ENCODE data around the gene CENPVL3.
"Not testable (repeated sequence)": the region's sequence is repeated elsewhere in the genome, so short reads cannot be mapped to it uniquely, and the experiment has no call there.

Gene CENPVL3

DNA sequence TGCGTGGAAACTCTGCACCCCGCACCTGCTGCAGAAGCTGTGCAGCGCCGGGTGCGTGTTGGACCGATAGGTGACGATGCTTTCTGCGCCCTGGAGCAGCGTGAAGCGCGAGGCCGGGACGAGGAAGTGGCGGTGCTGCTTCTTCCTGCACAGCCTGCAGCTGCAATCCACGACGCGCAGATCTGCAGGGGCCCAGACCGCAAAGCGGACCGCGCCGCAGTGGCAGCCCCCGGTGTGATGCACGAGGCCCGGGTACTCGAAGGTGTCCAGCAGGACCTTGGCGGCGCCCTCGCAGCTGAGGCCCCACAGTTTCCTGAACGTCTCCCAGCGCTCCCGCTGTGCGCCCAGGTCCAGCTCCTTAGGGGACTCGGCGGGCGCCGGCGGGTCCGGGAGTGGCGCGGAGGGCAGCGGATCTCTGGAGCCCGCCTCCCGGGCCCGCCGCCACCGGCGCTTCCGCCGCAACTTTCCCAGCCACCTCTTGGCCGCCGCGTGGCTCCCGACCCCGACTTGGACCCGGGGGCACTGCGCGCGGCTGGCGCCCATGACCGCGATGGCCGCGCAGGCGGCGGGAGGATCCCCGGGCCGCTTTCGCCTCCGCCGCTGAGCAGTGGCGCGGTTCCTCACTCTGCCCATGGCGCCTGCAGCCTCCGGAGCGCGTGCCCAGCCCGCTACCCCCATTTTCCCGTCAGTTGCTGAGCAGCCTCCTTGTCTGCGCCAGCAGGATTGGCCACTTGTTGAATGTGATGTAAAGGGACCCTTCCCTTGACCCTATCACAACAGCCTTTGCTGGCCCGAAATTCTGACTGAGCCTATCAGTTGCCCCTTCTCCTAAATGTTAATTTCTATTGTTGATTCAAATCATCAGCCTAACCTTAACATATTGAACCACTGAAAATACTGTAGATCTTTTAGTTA is at the start of gene CENPVL3:
CENPVL3 (minus strand) TSS at position 672 of the 915 bp plus-strand sequence; CDS start at position 633, 39 bp downstream.
- not testable (repeated sequence) for H3K27ac ChIP-seq

DNA sequence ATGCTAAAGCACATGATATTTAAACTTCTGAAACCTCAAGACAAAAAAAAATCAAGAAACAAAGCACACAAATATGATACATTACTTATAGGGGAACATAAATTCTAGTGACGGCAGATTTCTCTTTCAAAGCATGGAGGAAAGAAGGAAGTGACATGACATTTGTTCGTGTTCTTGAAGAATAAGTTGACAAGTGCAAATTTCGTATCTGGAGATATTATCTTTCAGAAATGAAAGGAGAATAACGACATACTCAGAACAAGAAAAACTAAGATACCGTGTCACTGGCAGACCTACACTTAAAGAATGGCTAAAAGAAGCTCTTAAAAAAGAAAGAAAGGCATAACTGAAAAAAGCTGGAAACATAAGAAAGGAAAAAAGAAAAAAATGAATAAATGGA is 47.3 kb upstream of the CENPVL3 start:
- Histone ChIP-seq H3K27ac (no peak overlapping the region), H3K4me3 (no peak overlapping the region)

More for the DNA sequence above, at the start of gene CENPVL3:
- not testable (repeated sequence) for H3K4me3 ChIP-seq

DNA sequence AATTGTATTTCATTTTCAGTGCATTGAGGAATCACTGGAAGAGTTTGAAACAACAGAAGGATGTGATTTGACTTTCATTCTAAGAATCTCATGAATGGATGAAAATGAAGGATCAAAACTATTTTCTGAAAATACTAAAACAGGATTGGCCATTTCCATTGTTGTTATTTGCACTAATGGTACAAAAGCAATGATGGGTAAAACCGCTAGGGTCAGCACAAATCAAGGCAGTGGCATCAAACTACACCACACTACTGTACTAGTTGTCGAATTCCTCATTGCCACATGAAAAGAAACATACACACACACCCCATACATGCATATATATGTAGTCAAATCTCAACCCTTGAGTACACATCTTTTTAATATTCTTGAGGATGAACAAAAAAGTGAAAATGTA is 24.7 kb upstream of the CENPVL3 start:
- no peak overlapping the region for H3K27ac ChIP-seq
- no peak overlapping the region for H3K4me3 ChIP-seq

DNA sequence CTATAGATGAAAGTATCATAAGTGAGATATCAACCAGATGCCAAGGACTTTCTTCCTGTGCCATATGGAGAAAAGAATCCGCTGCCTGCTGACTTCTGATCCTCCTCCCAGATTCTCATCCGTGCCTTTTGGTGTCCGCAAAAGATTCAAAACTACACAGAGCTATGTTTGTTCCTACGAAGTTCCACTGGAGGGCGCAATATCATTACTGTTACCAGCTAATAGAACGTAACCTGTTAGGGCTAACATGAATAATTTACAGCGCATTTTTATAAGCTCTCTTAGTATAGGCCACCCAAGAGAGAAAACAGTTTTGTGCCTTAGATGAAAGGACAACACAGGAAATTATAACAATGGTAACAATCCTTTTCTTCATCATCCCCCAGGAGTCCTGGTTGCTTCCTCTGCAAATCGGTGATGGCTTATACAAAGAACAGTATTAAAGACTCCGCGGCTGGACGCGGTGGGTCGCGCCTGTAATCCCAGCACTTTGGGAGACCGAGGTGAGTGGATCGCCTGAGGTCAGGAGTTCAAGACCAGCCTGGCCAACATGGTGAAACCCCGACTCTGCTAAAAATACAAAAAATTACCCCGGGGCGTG is 22.8 kb upstream of the CENPVL3 start:
- Histone ChIP-seq H3K27ac (no peak overlapping the region), H3K4me3 (no peak overlapping the region)

DNA sequence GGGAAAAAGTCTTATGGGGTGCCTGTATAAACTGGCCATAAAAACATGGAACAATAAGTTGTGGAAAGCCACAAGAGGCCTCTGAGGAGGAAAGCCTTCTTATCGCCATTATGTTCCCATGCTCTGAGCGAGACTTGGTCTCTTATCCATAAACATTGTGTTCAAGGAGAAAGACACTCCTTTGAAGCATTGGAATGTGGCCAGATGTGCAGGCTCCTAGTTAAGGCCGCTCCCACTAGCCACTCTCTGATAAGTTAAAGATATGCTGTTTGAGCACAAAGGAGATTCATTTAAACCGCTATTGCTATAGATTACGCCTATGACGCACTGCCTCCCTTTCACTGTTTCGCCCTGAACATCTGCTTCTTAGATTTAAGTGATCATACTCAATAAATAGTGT is 17.8 kb upstream of the CENPVL3 start:
- not testable (repeated sequence) for H3K4me3 ChIP-seq, H3K27ac ChIP-seq

DNA sequence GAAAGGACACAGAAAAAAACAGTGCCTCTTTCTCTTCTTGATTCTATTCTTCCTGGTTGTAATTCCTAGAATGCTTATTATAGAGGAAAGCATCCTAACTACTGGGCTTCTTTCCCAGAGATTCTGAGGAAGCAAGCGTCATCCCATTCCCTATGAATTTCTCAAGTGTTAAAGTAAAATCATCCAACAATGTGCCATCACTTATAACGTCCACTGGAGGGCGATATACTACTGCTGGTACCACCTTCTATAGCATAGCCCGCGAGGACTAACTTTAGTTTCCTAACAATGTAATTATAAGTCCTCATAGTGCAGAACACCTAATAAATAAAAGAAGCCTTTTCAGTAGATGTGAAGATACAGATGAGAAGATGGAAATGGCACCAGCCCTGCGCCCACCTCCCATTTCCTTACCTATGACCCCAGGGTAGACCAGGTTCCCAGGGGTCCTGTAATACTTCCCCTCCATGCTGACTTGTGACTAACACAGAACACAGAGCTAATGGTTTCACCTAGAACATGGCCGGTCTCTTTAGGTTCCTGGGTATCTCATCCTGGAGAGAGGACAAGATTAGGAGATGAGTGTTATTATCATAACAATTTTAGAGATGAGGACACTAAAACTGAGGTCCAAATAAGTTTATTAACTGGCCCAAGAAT is 4.2 kb downstream of the CENPVL3 start:
- H3K4me3 ChIP-seq = no peak overlapping the region
- no peak overlapping the region for H3K27ac ChIP-seq

DNA sequence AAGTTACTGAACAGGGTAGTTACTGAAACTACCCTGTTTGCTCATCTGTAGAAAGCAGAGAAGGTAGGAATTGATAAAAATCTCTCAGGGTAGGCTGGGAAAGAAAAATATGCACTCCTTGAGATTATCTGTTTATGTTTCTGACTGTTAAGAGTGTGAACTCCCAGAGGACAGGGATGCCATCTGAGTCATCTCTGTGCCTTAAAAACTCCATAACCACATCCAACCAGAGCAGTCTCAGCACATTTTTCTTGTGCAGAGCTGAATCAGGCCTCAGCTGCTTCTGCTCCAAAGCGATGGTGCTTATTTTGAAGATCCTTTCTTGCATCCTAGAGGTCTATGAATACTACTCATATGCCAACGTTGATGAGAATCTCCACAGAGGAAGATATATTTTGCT is 9.9 kb downstream of the CENPVL3 start:
- Histone ChIP-seq H3K4me3 (no peak overlapping the region), H3K27ac (no peak overlapping the region)

DNA sequence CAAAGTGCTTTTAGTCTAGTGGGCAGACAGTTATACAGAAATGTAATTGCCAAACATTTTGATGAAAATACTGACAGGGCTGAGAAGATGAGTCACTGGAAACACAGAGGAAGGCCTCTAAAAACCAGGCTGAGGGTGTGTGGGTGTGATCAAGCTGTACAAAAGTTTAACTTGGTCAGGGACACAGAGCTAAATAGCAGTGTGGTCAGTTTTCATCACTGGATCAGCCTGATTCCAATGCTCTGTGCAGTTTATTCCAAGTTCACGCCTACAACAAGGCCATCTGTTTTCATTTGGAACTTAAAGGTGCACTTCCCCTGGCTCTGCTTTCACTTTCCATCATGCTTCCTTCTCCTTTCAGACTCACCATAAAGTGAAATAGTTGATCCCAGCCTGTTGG is 10.6 kb downstream of the CENPVL3 start:
- Histone ChIP-seq H3K27ac (no peak overlapping the region), H3K4me3 (no peak overlapping the region)

DNA sequence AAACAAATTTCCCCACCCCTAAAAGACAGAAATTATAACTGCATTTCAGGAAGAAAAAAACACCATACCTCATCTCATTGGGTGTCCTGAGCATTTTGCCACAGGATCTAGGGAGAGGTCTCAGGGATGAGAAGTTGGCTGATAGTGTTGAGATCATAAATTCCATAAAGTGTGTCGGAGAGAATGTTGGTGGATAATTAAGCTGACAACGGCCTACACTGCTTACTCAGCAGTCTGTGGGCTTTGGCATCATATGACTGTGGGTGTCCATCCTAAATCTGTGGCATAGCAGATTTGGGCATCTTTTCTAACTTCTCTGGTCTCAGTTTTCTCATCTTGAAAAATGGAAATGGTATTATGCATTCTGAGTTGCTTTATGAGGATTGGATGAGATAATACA is 12.3 kb downstream of the CENPVL3 start:
- Histone ChIP-seq H3K4me3 (no peak overlapping the region), H3K27ac (no peak overlapping the region)

DNA sequence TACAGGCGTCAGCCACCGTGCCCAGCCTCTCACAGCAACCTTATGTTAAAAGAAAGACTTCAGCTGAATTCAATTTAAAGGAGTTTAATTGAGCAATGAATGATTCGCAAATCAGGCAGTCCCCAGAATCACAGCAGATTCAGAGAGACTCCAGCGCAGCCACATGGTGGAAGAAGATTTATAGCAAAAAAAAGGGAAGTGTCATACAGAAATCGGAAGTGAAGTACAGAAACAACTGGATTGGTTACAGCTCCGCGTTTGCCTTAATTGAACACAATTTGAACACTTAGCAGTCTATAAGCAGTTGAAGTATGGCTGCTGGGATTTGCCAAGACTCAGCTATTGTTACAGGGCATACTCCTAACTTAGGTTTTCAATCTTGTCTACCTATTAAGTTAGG is 19.8 kb downstream of the CENPVL3 start:
- H3K4me3 ChIP-seq = no peak overlapping the region
- no peak overlapping the region for H3K27ac ChIP-seq

DNA sequence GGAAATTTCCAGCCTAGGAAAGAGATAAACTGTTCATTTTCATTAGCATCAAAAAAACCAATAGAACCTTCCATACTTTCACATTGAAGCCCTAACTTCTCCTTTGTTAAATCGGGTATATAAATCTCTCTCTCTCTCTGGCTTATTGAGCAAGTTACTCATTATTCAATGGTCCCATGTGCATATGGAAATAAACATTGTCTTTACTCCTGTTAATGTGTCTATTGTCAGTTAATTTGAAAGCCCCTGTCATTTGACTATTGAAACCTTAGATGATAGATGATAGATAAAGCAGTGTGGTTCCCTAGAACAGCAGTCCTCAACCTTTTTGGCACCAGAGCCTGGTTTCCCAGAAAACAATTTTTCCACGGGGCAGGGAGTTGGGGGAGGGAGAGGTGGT is 46.8 kb downstream of the CENPVL3 start:
- no peak overlapping the region for H3K27ac ChIP-seq
- no peak overlapping the region for H3K4me3 ChIP-seq

DNA sequence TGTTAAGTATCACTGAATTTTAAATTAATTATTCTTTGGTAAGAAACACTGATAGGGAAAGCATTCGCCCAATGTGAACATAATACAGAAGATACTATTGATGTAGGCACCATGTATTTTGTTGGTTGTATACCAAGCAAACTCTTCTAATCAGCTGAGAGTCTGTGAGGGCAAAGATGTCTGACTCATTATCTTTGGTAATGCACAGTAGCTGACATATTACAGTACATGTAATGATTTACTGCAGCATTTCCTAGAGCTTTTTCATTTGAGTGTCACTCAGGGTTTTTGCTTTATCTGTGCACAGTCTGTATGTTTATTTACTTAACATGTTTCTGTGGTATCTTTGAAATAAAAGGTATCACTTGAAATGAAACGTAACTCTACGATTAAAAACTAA is 49.2 kb downstream of the CENPVL3 start:
- no peak overlapping the region for H3K4me3 ChIP-seq
- no peak overlapping the region for H3K27ac ChIP-seq

DNA sequence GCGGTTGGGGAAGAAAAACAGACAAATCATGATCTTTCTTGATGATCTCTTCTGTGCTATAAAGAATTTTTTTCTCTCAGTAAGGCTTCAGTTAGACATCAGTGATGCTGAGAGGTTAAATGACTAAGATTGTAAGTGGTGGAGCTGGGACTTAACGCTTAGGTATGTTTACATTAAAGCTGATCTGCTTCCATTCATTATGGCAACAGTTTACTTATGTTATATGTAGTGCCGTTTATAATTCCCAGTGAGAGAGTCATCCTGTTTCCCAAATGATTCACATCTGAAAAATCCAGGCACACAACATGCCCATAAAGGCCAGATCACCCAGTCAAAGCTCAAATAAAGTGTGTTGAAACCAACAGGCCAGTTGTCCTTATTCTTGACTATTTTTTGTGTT is 50.1 kb downstream of the CENPVL3 start:
- Histone ChIP-seq H3K4me3 (no peak overlapping the region), H3K27ac (no peak overlapping the region)

Measured in skin epidermis (tissue), 12 donors.